Femur (tissue), 1 donor: ENCODE data around the gene OR4D10.
"Not testable (repeated sequence)": the region's sequence is repeated elsewhere in the genome, so short reads cannot be mapped to it uniquely, and the experiment has no call there.

ENCODE experiments used
- DNase-seq: peaks from one replicate; pipeline ENCODE4 v3.0.0-alpha.2; 2017

Gene OR4D10

GRCh38 chr11:59473015-59473414 is at the start of gene OR4D10:
Gene OR4D10, plus strand, starts transcription at chr11:59473315. Its CDS starts 4,115 bp downstream, at chr11:59477430.
- no peak for DNase-seq

- no peak for DNase-seq
Observed at GRCh38 chr11:59423835-59424234, 49.3 kb upstream of the OR4D10 start.

GRCh38 chr11:59425131-59425530 is 48.0 kb upstream of the OR4D10 start:
- DNase-seq = no peak

GRCh38 chr11:59426361-59427067 is 46.6 kb upstream of the OR4D10 start, which contains the start of gene OR5A2:
Gene OR5A2, minus strand, starts transcription at chr11:59426413. Its CDS starts 3,460 bp downstream, at chr11:59422953.
- DNase-seq = no peak

GRCh38 chr11:59427068-59427382 is 46.1 kb upstream of the OR4D10 start:
- no peak for DNase-seq

GRCh38 chr11:59429924-59430516 is 43.1 kb upstream of the OR4D10 start:
- no peak for DNase-seq

GRCh38 chr11:59436169-59436568 is 36.9 kb upstream of the OR4D10 start, which contains the start of gene OR5A1:
Gene OR5A1, plus strand, starts transcription at chr11:59436469. Its CDS starts 6,700 bp downstream, at chr11:59443169.
- no peak for DNase-seq

- no peak for DNase-seq
Observed at GRCh38 chr11:59437770-59438169, 35.3 kb upstream of the OR4D10 start.

- DNase-seq = not testable (repeated sequence)
Observed at GRCh38 chr11:59445624-59446023, 27.5 kb upstream of the OR4D10 start.

- DNase-seq = no peak
Observed at GRCh38 chr11:59448484-59448883, 24.6 kb upstream of the OR4D10 start.

- DNase-seq = no peak
Observed at GRCh38 chr11:59456661-59457060, 16.5 kb upstream of the OR4D10 start, which contains the start of gene OR4D6. Gene OR4D6, plus strand, starts transcription at chr11:59456961. Its CDS starts 0 bp downstream, at chr11:59456961.

GRCh38 chr11:59459916-59460315 is 13.2 kb upstream of the OR4D10 start:
- DNase-seq = no peak

GRCh38 chr11:59463190-59463641 is 9.9 kb upstream of the OR4D10 start:
- peak; percentile 47 for DNase-seq

GRCh38 chr11:59475176-59475575 is 2.1 kb downstream of the OR4D10 start:
- DNase-seq = no peak

- no peak for DNase-seq
Observed at GRCh38 chr11:59479906-59480305, 6.8 kb downstream of the OR4D10 start.

GRCh38 chr11:59480359-59480758 is 7.2 kb downstream of the OR4D10 start:
- no peak for DNase-seq

- DNase-seq = no peak
Observed at GRCh38 chr11:59501931-59502330, 28.8 kb downstream of the OR4D10 start.

- DNase-seq = no peak
Observed at GRCh38 chr11:59503276-59503675, 30.2 kb downstream of the OR4D10 start, which contains the start of gene OR4D11. Gene OR4D11, plus strand, starts transcription at chr11:59503576. Its CDS starts 0 bp downstream, at chr11:59503576.

- peak; percentile 18 for DNase-seq
Observed at GRCh38 chr11:59510941-59511589, 38.0 kb downstream of the OR4D10 start, which contains the start of gene OR4D9. Gene OR4D9, plus strand, starts transcription at chr11:59511539. Its CDS starts 3,374 bp downstream, at chr11:59514913.

GRCh38 chr11:59511675-59512074 is 38.6 kb downstream of the OR4D10 start:
- DNase-seq = no peak

GRCh38 chr11:59520139-59520538 is 47.0 kb downstream of the OR4D10 start:
- DNase-seq = not testable (repeated sequence)

GRCh38 chr11:59520741-59521140 is 47.6 kb downstream of the OR4D10 start:
- no peak for DNase-seq

GRCh38 chr11:59523541-59523940 is 50.4 kb downstream of the OR4D10 start:
- DNase-seq = no peak

GRCh38 chr11:59528711-59529110 is 55.6 kb downstream of the OR4D10 start:
- no peak for DNase-seq
